HCT116 (cell line): ENCODE data around the gene PEX11A.

Experiments
- CTCF ChIP-seq, 3 experiments: fragments of 200-600 bp in 1 of 3; sonication (generic) in 1 of 3; IDR thresholded peaks in 2 of 3; conservative IDR thresholded peaks in 1 of 3; 2 replicates each; pipeline ENCODE4 v1.5.1; 2012 to 2017; ENCODE audit warnings: low read depth in 2 of 3, low read length in 2 of 3, antibody characterized with exemption in 1 of 3, borderline replicate concordance in 1 of 3, control low read depth in 1 of 3, mild to moderate bottlenecking in 1 of 3, mixed read lengths in 1 of 3, mixed run types in 1 of 3, moderate library complexity in 1 of 3; ENCODE audit not compliant: insufficient read depth in 1 of 3
- EGR1 ChIP-seq: IDR thresholded peaks from 2 replicates; pipeline ENCODE4 v1.6.1; 2012; ENCODE audit warnings: low read depth
- EZH2 ChIP-seq: fragments of 200-600 bp; sonication (generic); IDR thresholded peaks from 2 replicates; pipeline ENCODE4 v1.6.1; 2017; ENCODE audit warnings: antibody characterized with exemption, mixed run types
- POLR2A ChIP-seq: IDR thresholded peaks from 2 replicates; pipeline ENCODE4 v1.7.0; 2011; ENCODE audit warnings: borderline replicate concordance; ENCODE audit not compliant: insufficient read depth, insufficient read length; ENCODE audit errors: extremely low read depth
- YY1 ChIP-seq: IDR thresholded peaks from 2 replicates; pipeline ENCODE4 v1.6.1; 2011; ENCODE audit warnings: low read length, low read depth, moderate library complexity, mild to moderate bottlenecking; ENCODE audit not compliant: insufficient replicate concordance; ENCODE audit errors: extremely low read depth
- ZBTB33 ChIP-seq: IDR thresholded peaks from 2 replicates; pipeline ENCODE4 v1.6.1; 2011; ENCODE audit warnings: mild to moderate bottlenecking, low read length, moderate library complexity; ENCODE audit not compliant: insufficient replicate concordance; ENCODE audit errors: extremely low read depth
- TF ChIP-seq, protein P1 (sequence below): IDR thresholded peaks from 2 replicates; pipeline ENCODE4 v1.6.1; 2012

GRCh38 chr15:89631902-89632264 lies 58.7 kb downstream of the PEX11A start:
- TF ChIP-seq POLR2A (no peak), CTCF (IDR thresholded peaks at IDR 0.05 in 2 of 3, conservative IDR thresholded peaks at IDR 0.05 in 1 of 3; ENCODE audit: borderline replicate concordance in 1 of 3, insufficient read depth in 1 of 3, low read depth in 2 of 3, low read length in 2 of 3) (no peak), EZH2 (no peak), ZBTB33 (no peak), YY1 (no peak), EGR1 (no peak)
- TF ChIP-seq, protein P1, sequence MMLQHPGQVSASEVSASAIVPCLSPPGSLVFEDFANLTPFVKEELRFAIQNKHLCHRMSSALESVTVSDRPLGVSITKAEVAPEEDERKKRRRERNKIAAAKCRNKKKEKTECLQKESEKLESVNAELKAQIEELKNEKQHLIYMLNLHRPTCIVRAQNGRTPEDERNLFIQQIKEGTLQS, result no peak
